NCI-H82 treated with DMSO at 0.1 percent for 48 hours (cell line): ENCODE results near the gene PCNX2.

Experiments used
- DNase-seq: peaks from one replicate; lab custom pipeline; 2025; ENCODE audit not compliant: unreplicated experiment; lab: John Stamatoyannopoulos, UW

The PCNX2 gene

GRCh38 chr1:232966663-232967062 is 328.9 kb downstream of the PCNX2 start:
- no peak for DNase-seq

GRCh38 chr1:232965912-232966217 is 329.7 kb downstream of the PCNX2 start:
- peak; percentile 22 for DNase-seq

GRCh38 chr1:232965124-232965911 is 330.2 kb downstream of the PCNX2 start:
- DNase-seq: peak; percentile 72

- no peak for DNase-seq
These were observed 330.9 kb downstream of the PCNX2 start for GRCh38 chr1:232964601-232965000.

GRCh38 chr1:232962761-232963745 is 332.5 kb downstream of the PCNX2 start:
- DNase-seq: no peak

- DNase-seq: no peak
These were observed 337.5 kb downstream of the PCNX2 start for GRCh38 chr1:232958067-232958466.

GRCh38 chr1:232956081-232956480 is 339.4 kb downstream of the PCNX2 start:
- no peak for DNase-seq

GRCh38 chr1:232954594-232955365 is 340.7 kb downstream of the PCNX2 start:
- no peak for DNase-seq

GRCh38 chr1:232952514-232953499 is 342.7 kb downstream of the PCNX2 start:
- peak; percentile 41 for DNase-seq

GRCh38 chr1:232951605-232952004 is 343.9 kb downstream of the PCNX2 start:
- no peak for DNase-seq

GRCh38 chr1:232951180-232951579 is 344.3 kb downstream of the PCNX2 start:
- DNase-seq: no peak

- DNase-seq: peak; percentile 81
These were observed 345.0 kb downstream of the PCNX2 start, which contains the start of gene NTPCR for GRCh38 chr1:232950197-232951176. Gene NTPCR (plus strand): TSS chr1:232950611. CDS start chr1:232950711, 100 bp downstream.

GRCh38 chr1:232949636-232950196 is 345.8 kb downstream of the PCNX2 start:
- no peak for DNase-seq

- no peak for DNase-seq
These were observed 351.2 kb downstream of the PCNX2 start for GRCh38 chr1:232944347-232944746.

- DNase-seq: no peak
These were observed 351.8 kb downstream of the PCNX2 start for GRCh38 chr1:232943679-232944252.

- no peak for DNase-seq
These were observed 352.9 kb downstream of the PCNX2 start for GRCh38 chr1:232942413-232943294.

GRCh38 chr1:232940262-232940661 is 355.3 kb downstream of the PCNX2 start:
- DNase-seq: no peak
